Trophoblast cell (in vitro differentiated cells and primary cell): Measurements from ENCODE around the gene MYO5B.

Experiments used
- DNase-seq, 2 donors: peaks; one replicate each; pipeline ENCODE4 v3.0.0-alpha.2; 2016
- H2AFZ ChIP-seq: 2 replicates; pipeline ENCODE4 v1.6.1; 2013; ENCODE audit warnings: low read length, moderate library complexity, mild to moderate bottlenecking; ENCODE audit not compliant: insufficient read depth, poor library complexity
- H2AK5ac ChIP-seq: 2 replicates; pipeline ENCODE4 v1.6.1; 2013; ENCODE audit warnings: mild to moderate bottlenecking, low read length
- H2BK120ac ChIP-seq: 2 replicates; pipeline ENCODE4 v1.6.1; 2013; ENCODE audit warnings: low read length, mild to moderate bottlenecking, moderate library complexity; ENCODE audit not compliant: insufficient read depth, poor library complexity
- H2BK12ac ChIP-seq: 2 replicates; pipeline ENCODE4 v1.6.1; 2013; ENCODE audit warnings: mild to moderate bottlenecking, low read length, moderate library complexity
- H2BK5ac ChIP-seq: 2 replicates; pipeline ENCODE4 v1.6.1; 2013; ENCODE audit warnings: low read length, low read depth, moderate library complexity, mild to moderate bottlenecking; ENCODE audit not compliant: poor library complexity
- H3K14ac ChIP-seq: 2 replicates; pipeline ENCODE4 v1.6.1; 2013; ENCODE audit warnings: mild to moderate bottlenecking, low read length
- H3K18ac ChIP-seq: 2 replicates; pipeline ENCODE4 v1.6.1; 2013; ENCODE audit warnings: mild to moderate bottlenecking, low read length
- H3K23ac ChIP-seq: 2 replicates; pipeline ENCODE4 v1.6.1; 2013; ENCODE audit warnings: low read length
- H3K27ac ChIP-seq: 2 replicates; pipeline ENCODE4 v1.5.1; 2013; ENCODE audit warnings: low read depth, mild to moderate bottlenecking, inconsistent platforms, low read length, moderate library complexity
- H3K27me3 ChIP-seq: 2 replicates; pipeline ENCODE4 v1.6.1; 2013; ENCODE audit warnings: inconsistent platforms, mild to moderate bottlenecking, low read length, moderate library complexity; ENCODE audit not compliant: insufficient read depth
- H3K36me3 ChIP-seq, 2 experiments: 1 replicate in 1 of 2; 2 replicates in 1 of 2; pipeline ENCODE4 v1.6.1; 2013; ENCODE audit warnings: low read length in 2 of 2, mild to moderate bottlenecking in 2 of 2, moderate library complexity in 1 of 2; ENCODE audit not compliant: insufficient read depth in 2 of 2, control insufficient read depth in 1 of 2
- H3K4ac ChIP-seq: 2 replicates; pipeline ENCODE4 v1.6.1; 2013; ENCODE audit warnings: low read depth, mild to moderate bottlenecking, low read length, moderate library complexity
- H3K4me1 ChIP-seq, 2 experiments: 1 replicate in 1 of 2; 2 replicates in 1 of 2; pipeline ENCODE4 v1.6.1; 2013; ENCODE audit warnings: low read length in 2 of 2, mild to moderate bottlenecking in 2 of 2, moderate library complexity in 1 of 2; ENCODE audit not compliant: insufficient read depth in 2 of 2, control insufficient read depth in 1 of 2
- H3K4me2 ChIP-seq: 2 replicates; pipeline ENCODE4 v1.6.1; 2013; ENCODE audit warnings: inconsistent platforms, mild to moderate bottlenecking, low read length, moderate library complexity
- H3K4me3 ChIP-seq: 2 replicates; pipeline ENCODE4 v1.5.1; 2013; ENCODE audit warnings: mild to moderate bottlenecking, low read depth, low read length, inconsistent platforms
- H3K79me1 ChIP-seq: one replicate; pipeline ENCODE4 v1.6.1; 2013; ENCODE audit warnings: low read length
- H3K79me2 ChIP-seq: 2 replicates; pipeline ENCODE4 v1.6.1; 2013; ENCODE audit warnings: low read length, mild to moderate bottlenecking; ENCODE audit not compliant: control insufficient read depth, insufficient read depth, poor library complexity
- H3K9ac ChIP-seq: 2 replicates; pipeline ENCODE4 v1.6.1; 2013; ENCODE audit warnings: mild to moderate bottlenecking, low read length
- H3K9me3 ChIP-seq: 2 replicates; pipeline ENCODE4 v1.6.1; 2013; ENCODE audit warnings: low read depth, mild to moderate bottlenecking, control low read depth, inconsistent platforms, low read length; ENCODE audit not compliant: insufficient read depth
- H4K12ac ChIP-seq: 2 replicates; pipeline ENCODE4 v1.6.1; 2013; ENCODE audit warnings: low read depth, mild to moderate bottlenecking, low read length, moderate library complexity
- H4K8ac ChIP-seq: 2 replicates; pipeline ENCODE4 v1.6.1; 2013; ENCODE audit warnings: low read depth, mild to moderate bottlenecking, low read length, moderate library complexity
- H4K91ac ChIP-seq: one replicate; pipeline ENCODE4 v1.6.1; 2013; ENCODE audit warnings: low read depth, mild to moderate bottlenecking, low read length, moderate library complexity
- WGBS: extraction: QIAGEN DNeasy Blood & Tissue Kit; methylation state at CpG from one replicate; pipeline ENCODE4 v1.1.7; 2013; ENCODE audit warnings: missing lambda C conversion rate; ENCODE audit not compliant: insufficient read length, insufficient coverage; ENCODE audit errors: extremely low coverage; 5-methylcytosine and 5-hydroxymethylcytosine counted together

MYO5B gene

DNA sequence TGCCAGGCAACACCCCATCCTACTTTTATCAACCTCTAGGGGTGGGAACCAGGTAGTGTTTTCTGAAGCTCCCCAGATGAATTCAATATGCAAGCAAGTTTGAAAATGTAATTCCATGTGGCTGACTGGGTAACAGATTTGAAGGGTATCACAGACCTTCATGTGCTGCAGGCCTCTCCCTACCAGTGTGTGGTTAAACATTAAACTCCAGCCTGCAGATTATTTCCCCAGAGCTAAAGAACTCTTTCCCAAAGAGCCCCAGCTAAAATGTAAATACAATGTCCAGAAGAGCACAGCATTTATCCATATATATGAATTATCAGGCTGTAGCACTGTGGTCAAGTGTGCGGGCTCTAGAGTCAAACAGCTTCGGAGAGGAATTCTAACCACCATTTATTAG, 134.1 kb downstream of the MYO5B start:
- Histone ChIP-seq H3K79me1 (no peaks in the 10 kb centered on the region), H4K12ac (no peak overlapping the region), H3K27me3 (no peaks in the 10 kb centered on the region), H2AFZ (no peak overlapping the region), H3K9me3 (no peaks in the 10 kb centered on the region), H4K91ac (no peak overlapping the region), H4K8ac (no peak overlapping the region), H3K18ac (no peak overlapping the region), H2BK5ac (no peak overlapping the region), H3K9ac (no peak overlapping the region), H3K4me1 (peaks cover 4 to 6% of the 10 kb centered on the region in 2 experiments), H2BK12ac (no peak overlapping the region), H2BK120ac (no peak overlapping the region), H3K4me2 (no peak overlapping the region), H3K14ac (no peak overlapping the region), H3K79me2 (no peaks in the 10 kb centered on the region), H3K4me3 (no peak overlapping the region), H2AK5ac (no peak overlapping the region), H3K27ac (no peak overlapping the region), H3K4ac (no peak overlapping the region), H3K23ac (no peak overlapping the region), H3K36me3 (no peaks in the 10 kb centered on the region)
- DNase-seq = no peak
- no CpG with 5 or more reads among the region's 2 CpGs for WGBS

DNA sequence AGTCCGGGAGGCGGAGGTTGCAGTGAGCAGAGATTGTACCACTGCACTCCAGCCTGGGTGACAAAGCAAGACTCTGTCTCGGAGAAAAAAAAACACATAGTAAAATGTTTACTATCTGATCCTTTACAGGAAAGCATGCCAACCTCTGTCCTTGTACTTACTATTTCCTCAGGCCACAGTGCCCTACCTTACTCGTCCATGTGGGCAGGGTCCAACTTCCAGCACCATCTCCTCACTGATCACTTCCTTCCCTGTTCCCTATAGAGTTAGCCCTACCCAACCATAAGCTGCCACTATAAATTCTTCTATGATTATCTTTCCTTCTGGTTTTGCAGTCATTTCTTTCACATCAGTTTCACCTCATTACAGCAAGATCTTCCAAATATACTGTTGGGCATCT, 136.2 kb downstream of the MYO5B start:
- Histone ChIP-seq H3K79me2 (no peaks in the 10 kb centered on the region), H2BK12ac (no peak overlapping the region), H3K9me3 (peaks cover 1% of the 10 kb centered on the region), H3K4me3 (no peak overlapping the region), H3K27ac (no peak overlapping the region), H3K27me3 (no peaks in the 10 kb centered on the region), H3K79me1 (no peaks in the 10 kb centered on the region), H3K18ac (no peak overlapping the region), H3K23ac (no peak overlapping the region), H2AFZ (no peak overlapping the region), H3K9ac (no peak overlapping the region), H2AK5ac (no peak overlapping the region), H4K12ac (no peak overlapping the region), H2BK5ac (no peak overlapping the region), H3K4ac (no peak overlapping the region), H3K36me3 (no peaks in the 10 kb centered on the region), H3K14ac (no peak overlapping the region), H3K4me1 (peaks cover 5 to 7% of the 10 kb centered on the region in 2 experiments), H2BK120ac (no peak overlapping the region), H3K4me2 (no peak overlapping the region), H4K91ac (no peak overlapping the region), H4K8ac (no peak overlapping the region)
- DNase-seq = no peak
- no CpG with 5 or more reads among the region's 4 CpGs for WGBS

DNA sequence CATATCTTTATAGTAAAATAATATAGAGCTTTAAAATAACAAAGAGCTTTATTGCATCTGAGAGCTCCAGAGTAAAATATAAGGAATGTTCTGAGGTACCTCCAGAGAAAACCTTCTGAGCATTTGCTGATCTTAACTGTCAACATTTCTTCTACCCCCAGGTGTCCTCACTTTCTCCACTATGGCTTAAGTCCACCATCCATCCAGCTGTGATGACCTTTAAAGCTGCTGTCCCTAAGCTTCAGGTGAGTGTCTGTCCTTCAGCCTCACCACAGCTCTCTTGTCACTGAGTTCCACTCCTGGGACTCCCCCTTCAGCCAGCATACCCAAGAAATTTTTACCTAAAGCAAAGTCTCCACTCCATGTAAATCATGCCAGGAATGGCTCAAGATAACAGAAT, 137.9 kb downstream of the MYO5B start:
- H3K27me3 ChIP-seq = no peaks in the 10 kb centered on the region
- no peak overlapping the region for H3K4me3 ChIP-seq
- no peak overlapping the region for H2AK5ac ChIP-seq
- no peak overlapping the region for H3K18ac ChIP-seq
- H4K12ac ChIP-seq = no peak overlapping the region
- H2BK5ac ChIP-seq = no peak overlapping the region
- no peak overlapping the region for H3K14ac ChIP-seq
- H4K91ac ChIP-seq = no peak overlapping the region
- no peak overlapping the region for H4K8ac ChIP-seq
- H3K79me1 ChIP-seq = no peaks in the 10 kb centered on the region
- H3K4ac ChIP-seq = no peak overlapping the region
- no peak overlapping the region for H2BK120ac ChIP-seq
- H3K36me3 ChIP-seq = no peaks in the 10 kb centered on the region
- no peak overlapping the region for H2BK12ac ChIP-seq
- no peak overlapping the region for H2AFZ ChIP-seq
- H3K79me2 ChIP-seq = no peaks in the 10 kb centered on the region
- no peak overlapping the region for H3K27ac ChIP-seq
- no peak overlapping the region for H3K23ac ChIP-seq
- H3K9me3 ChIP-seq = peaks cover 1% of the 10 kb centered on the region
- H3K9ac ChIP-seq = no peak overlapping the region
- DNase-seq = peak in 1 of 2 donors; percentile 74
- H3K4me2 ChIP-seq = no peak overlapping the region
- H3K4me1 ChIP-seq = peaks cover 5 to 7% of the 10 kb centered on the region in 2 experiments

DNA sequence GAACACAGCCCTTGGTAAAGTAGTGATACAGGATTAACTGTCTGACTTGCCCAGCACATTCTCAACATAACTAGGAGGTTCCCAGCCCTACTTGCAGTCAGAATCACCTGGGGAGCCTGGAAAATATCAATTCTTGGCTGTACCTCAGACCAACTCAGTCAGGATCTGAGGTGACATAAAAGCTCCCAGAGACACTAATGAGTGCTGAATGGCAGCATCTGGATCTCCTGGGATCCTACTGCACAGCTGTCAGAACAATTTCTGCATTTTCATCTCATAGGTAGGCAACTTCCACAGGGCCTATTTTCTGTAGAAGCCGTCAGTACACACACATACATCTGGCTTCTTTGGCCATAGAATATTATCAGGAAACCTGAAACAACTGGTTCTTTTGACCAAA, 138.8 kb downstream of the MYO5B start:
- no peak overlapping the region for H2BK12ac ChIP-seq
- H2AFZ ChIP-seq = no peak overlapping the region
- H3K9ac ChIP-seq = no peak overlapping the region
- no peak overlapping the region for H2AK5ac ChIP-seq
- H4K91ac ChIP-seq = no peak overlapping the region
- WGBS = no CpG with 5 or more reads among the region's 1 CpG
- H2BK5ac ChIP-seq = no peak overlapping the region
- H3K4me3 ChIP-seq = no peak overlapping the region
- no peak overlapping the region for H4K12ac ChIP-seq
- no peaks in the 10 kb centered on the region for H3K36me3 ChIP-seq
- no peak overlapping the region for H3K4ac ChIP-seq
- no peak overlapping the region for H2BK120ac ChIP-seq
- no peak for DNase-seq
- H3K79me1 ChIP-seq = no peaks in the 10 kb centered on the region
- H4K8ac ChIP-seq = no peak overlapping the region
- no peak overlapping the region for H3K23ac ChIP-seq
- no peak overlapping the region for H3K4me2 ChIP-seq
- peaks cover 1% of the 10 kb centered on the region for H3K9me3 ChIP-seq
- H3K4me1 ChIP-seq = peaks cover 5 to 7% of the 10 kb centered on the region in 2 experiments
- no peak overlapping the region for H3K18ac ChIP-seq
- no peak overlapping the region for H3K14ac ChIP-seq
- peak overlapping the region; percentile 22 for H3K27ac ChIP-seq
- H3K27me3 ChIP-seq = no peaks in the 10 kb centered on the region
- H3K79me2 ChIP-seq = no peaks in the 10 kb centered on the region
